SKM-1 treated with dmso at 0.1 percent for 144 hours (cell line): ENCODE results near the gene DHRS7B.
A peak's percentile ranks its signal among the peaks of the same experiment; 100 is the strongest.
"Not testable (repeated sequence)": the region's sequence is repeated elsewhere in the genome, so short reads cannot be mapped to it uniquely, and the experiment has no call there.

Experiments
- DNase-seq: peaks from one replicate; lab custom pipeline; 2025; ENCODE audit not compliant: unreplicated experiment; lab: John Stamatoyannopoulos, UW

DHRS7B gene, protein sequence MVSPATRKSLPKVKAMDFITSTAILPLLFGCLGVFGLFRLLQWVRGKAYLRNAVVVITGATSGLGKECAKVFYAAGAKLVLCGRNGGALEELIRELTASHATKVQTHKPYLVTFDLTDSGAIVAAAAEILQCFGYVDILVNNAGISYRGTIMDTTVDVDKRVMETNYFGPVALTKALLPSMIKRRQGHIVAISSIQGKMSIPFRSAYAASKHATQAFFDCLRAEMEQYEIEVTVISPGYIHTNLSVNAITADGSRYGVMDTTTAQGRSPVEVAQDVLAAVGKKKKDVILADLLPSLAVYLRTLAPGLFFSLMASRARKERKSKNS

DNA sequence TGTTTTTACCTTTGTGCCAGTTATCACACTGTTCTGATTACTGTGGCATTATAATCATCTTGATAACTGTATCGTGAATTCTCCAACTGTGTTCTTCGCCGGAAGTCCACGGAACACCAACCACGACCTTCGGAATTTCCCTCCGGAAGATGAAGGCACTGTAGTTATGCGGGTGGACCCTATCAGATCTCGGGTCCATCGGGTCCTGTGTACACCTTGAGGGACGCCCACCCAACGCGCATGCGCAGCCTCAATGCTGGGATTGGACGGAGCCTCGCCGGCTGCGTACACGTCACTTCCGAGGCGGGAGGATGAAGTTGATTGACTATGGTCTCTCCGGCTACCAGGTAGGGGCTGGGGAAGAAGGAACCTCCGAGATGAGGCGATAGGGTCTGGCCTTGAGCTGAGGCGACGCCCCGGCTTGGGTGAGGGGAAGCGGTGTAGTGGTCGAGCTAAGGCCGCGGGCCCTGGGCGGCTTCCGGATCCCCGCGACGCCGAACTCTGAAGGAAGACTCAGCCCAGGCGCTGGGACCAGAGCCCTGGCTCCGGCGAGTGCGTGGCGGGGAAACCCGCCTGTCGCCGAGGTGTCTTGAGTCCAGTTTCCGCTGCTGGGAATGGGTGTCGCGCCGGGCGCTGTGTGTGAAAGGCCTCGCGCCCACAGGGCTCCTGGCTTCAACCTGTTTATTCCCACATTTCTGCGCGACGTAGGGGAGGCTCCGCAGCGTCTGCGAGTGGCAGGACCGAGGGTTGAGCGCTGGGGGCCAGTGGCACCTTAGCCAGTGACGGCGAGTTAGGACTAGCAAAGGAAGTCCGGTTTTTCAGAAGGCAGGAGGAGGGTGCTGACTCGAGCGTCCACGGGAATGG is at the start of gene DHRS7B:
TSS of gene DHRS7B (plus strand) at position 320 of the 864 bp plus-strand sequence. CDS start at position 328, 8 bp downstream.
- peak; percentile 92 for DNase-seq

DNA sequence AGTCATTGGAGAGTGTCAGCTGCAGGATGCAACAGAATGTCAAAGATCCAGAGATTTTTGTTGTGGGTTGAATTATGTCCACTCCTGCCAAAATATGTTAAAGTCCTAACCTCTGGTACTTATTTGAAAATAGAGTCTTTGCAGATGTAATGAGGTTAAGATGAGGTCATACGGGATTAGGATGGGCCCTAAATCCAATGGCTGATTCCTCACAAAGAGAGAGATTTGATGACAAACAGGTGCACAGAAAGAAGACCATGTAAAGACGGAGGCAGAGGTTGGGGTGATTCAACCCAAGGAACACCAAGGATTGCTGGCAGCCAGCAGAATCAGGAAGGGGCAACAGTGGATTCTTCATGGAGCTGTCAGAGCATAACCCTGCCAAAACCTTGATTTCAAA is 49.5 kb upstream of the DHRS7B start:
- DNase-seq, result no peak

DNA sequence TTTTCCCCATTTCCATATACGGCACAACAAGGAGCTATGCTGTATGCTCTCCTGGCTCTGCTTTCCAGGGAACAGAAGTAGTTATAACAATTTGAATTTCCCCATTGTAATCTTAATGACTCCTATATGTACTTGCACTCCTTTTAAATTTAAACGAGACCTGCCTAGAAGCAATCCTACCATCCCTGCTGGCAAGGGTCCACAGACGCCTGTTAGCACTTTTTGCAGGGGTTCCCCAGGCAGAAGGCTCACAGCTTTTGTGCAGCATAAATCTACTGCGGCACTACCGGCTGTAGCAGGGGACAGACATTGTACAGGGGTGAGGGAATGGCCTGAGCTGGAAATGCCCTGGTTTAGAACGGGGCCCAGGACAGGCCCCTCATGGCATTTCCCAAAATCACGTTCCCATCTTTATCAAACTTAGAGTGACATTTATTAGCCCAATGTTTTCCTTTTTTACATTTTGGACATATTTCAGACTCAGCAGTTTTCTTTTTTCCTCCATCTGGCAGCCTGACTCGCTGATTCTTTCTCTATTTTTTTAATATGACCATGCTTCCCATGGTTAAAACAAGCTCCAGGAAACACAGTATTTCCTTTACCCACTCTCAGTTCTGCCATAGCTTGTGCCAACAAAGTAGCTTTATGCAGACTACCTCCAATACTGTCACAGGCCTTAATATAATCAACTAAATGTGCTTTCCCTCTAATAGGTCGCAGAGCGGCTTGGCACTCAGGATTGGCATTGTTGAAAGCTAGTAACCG is 48.6 kb upstream of the DHRS7B start:
- DNase-seq, result no peak

DNA sequence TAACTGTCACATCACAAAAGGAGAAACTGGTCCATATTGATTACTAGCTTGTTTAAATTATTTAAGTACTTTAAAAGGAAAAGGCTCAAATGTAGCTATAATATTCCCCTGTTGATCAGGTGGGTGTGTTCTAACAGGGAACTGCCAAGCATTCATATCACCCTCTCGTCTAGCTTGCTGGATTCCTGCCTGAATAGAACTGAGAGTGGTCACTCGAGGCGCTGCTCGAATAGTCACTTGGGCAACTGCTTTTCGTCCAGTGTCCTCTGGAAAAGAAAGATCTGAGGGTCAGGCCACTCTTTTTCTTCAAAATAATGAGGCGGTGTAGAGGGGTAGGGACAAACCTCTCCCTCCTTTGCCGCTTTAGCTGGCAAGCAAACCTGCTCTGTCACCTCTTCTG is 47.6 kb upstream of the DHRS7B start:
- no peak for DNase-seq

DNA sequence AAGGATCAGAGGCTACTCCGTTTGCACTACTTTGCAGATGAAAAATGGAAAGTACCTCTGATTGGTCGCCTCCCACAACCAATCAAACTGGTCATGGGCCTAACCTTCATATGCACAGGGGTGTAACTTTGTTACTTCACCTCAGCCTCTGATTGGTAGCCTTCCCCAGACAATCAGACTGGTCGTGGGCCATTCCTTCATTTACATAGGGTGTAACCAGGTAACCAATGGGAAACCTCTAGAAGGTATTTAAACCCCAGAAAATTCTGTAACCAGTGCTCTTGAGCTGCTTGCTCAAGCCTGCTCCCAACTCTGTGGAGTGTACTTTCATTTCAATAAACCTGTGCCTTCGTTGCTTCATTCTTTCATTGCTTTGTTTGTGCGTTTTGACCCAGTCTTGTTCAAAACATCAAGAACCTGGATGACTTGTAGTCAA is 44.7 kb upstream of the DHRS7B start:
- DNase-seq, result no peak

DNA sequence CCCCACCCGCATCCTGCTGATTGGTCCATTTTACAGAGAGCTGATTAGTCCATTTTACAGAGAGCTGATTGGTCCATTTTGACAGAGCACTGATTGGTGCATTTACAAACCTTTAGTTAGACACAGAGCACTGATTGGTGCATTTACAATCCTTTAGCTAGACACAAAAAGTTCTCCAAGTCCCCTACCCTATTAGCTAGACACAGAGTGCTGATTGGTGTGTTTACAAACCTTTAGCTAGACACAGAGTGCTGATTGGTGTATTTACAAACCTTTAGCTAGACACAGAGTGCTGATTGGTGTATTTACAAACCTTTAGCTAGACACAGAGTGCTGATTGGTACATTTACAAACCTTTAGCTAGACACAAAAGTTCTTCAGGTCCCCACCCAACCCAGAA is 41.5 kb upstream of the DHRS7B start:
- not testable (repeated sequence) for DNase-seq

DNA sequence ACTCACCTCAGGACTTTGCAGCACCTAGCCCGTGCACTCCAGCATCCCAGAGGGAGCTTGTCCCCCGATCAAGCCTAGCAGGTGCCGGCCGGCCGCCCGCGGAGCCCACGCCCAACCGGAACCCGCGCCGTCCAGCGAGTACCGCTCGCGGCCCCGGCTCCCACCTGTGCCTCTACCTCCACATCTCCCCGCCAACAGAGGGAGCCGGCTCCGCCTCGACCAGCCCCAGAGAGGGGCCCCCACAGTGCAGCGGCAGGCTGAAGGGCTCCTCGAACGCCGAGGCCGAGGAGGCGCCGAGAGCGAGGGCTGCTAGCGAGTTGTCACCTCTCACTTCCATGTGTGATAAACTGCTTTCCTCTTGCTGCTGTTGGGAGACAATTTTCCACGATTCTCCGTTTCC is 41.1 kb upstream of the DHRS7B start:
- no peak for DNase-seq

DNA sequence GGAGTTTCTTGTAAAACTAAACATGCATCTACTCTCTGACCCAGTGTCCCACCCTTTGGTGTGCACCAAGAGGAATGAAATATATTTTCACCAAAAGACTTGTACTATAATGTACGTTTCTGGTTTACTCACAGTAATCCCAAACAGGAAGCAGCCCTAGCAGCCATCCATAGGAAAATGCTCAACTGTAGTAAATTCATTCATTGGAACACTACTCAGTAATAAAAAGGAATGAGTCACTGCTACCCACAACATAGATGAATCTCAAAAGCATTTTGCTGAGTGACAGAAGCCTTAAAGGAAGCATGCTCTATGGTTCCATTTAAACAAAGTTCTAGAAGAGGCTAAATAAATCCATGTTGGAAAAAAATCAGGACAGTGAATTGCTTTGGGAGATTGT is 37.6 kb upstream of the DHRS7B start:
- no peak for DNase-seq

DNA sequence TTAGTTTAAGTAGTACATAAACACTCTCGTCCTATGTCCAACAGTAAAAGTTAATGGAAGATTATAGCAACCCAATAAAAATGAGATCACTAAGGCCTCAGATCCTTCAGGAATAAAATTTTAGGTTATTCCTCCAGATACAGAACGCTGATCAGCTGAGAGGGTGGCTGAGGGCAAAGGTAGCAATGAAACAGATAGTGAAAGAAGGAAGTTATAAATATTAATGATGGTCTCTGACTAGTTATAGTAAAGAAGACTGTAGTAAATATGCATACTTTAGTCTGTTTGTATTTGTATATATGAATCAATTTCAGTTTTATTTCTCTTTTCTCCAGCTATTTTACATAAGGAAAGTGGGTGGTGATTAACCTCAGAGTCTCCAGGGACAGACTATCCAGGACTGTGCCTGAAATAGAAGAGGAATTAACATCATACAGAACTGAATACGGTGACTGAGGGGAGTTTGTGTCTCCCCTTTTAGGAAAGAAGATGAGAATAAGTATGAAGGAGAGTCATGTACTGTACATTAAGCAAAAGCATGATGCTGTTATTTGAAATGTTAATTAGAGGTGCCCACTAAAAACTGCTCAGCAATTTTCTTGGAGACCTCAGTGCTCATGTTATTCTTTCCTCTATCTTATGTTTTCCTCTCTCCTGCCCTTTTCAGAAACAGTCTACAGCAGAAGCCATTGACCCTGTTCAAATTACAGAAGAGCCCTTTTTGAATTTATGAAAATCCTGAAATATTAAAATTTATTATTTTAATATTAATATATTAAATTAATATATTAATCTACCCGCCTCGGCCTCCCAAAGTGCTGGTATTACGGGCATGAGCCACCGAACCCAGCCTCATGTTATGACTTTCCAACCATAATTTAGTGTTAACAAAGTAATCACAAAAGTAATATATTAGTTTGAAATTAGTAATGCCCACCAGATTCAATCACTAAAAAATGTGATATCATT is 36.5 kb upstream of the DHRS7B start:
- DNase-seq, result no peak

DNA sequence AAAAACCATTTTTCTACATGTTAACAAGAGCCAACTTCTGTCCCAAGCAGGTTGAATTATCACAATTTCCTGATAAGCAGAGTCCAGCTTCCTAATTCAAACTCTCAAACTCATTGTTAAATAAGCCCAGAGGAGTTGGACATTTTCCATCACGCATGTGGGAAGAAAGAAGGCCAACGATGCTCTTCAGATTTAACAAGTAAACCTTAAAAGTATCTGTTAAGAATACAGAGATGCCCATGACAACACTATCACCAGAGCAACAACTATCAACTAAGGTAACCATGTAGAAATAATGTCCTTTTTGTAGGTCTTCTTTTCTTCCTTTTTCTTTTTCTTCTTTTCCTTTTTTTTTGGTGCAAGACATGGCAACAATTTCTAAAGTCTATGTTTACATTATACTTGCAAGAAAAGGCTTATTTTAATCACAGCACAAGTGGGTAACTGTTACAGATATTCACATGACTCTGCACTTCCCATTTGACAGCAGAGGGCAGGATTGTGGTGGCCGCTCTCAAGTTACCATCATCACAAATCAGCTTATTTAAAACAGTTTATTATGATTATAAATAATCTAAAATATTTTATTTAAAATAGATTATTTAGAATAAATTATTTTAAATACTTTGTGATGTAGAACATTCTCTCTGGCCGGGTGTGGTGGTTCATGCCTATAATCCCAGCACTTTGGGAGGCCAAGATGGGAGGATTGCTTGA is 35.7 kb upstream of the DHRS7B start:
- no peak for DNase-seq

DNA sequence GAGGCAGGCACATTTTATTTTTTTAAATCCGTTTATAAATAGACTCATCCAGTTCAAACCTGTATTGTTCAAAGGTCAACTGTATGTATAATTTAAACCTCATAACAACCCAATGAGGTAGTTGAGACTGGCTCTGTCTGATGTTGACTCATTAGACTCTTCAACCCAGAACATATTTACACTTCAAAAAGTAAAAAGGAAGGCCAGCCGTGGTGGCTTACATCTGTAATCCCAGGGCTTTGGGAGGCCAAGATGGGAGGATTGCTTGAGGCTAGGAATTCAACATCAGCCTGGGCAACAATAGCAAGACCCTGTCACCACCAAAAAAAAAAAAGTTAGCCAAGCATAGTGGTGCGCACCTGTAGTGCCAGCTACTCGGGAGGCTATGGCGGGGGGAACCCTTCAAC is 32.5 kb upstream of the DHRS7B start:
- DNase-seq, result no peak

DNA sequence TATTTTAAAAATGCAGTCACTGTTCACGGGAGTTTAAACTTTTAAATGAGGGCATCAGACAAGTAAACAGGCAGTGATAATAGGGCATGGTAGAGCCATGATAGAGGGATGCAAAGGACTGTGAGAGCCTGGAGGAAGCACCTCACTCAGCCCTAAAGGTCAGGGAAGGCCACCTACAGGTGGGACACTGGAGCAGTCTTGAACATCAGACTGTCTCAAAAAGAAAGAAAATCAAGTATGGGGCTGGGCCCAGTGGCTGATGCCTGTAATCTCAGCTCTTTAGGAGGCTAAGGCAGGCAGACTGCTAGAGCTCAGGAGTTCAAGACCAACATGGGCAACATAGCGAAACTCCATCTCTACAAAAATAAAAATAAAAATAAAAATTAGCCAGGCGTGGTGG is 31.0 kb upstream of the DHRS7B start:
- no peak for DNase-seq

DNA sequence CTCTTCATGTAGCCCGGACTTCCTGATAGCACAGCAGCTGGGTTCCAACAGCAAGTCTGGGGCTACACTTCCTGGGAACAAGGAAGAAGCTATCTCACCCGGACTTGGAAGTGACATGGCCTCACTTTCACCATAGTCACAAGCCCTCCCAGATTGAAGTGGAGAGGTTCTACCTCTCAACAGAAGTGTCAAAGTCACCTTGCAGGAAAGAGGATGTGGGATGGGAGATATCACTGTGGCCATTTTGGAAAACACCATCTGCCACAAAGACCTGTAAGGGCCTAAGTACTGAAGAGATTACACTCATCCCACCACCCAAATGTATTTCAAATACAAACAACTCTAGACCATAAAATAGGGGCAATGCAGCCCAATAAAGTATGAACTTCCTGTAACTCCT is 29.9 kb upstream of the DHRS7B start:
- DNase-seq, result no peak

DNA sequence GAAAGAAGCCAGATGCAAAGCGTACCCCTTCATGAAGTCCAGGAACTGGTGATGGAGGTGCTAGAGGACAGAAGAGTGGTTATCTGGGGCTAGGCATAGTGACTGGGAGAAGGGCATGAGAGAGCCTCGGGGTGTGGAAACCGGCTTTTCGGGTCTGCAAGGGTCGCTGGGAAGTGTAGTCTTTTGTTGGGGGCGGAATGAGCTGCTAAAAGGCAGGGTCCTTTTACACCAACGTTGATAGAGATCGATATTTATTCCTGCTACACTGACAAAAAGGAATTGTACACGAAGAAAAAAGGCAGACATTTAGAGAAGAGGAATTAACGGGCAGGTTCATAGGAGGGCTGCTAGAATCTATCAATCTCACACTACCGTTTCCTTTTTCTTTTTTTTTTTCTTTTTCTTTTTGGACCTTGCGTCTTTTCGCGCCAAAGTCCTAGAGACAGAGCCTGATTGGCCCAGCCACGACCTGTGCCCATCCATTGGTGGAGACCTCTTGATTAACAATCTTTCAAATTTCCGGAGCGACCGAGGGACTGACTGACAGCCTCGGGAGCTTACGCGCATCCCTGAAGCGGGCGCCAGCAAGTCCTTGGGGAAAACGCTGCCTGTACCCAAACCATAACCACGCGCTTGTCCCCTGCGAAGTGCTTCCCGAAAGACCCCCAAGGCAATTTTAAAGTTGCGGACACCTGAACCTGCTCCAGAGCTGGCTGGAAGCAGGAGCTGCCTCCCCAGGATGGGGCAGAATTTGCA is 27.7 kb upstream of the DHRS7B start:
- DNase-seq, result peak; percentile 86

DNA sequence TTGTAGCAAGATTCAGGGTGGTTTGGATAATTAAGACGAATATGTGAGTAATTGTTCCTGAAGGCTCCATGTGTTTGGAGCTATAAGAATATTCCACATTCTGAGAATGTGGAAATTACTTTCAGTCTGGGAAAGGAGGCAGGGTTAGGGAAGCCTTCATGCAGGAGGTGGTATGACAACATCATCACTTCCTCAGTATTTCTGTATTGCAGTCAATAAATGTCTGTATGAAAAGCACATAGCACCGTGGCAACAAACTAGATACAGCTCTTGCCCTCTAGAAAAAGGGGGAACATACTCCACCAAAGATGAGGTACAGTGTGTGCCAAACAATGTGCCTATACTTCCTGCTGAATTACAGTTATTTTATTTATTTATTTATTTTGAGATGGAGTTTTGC is 26.1 kb upstream of the DHRS7B start:
- no peak for DNase-seq

DNA sequence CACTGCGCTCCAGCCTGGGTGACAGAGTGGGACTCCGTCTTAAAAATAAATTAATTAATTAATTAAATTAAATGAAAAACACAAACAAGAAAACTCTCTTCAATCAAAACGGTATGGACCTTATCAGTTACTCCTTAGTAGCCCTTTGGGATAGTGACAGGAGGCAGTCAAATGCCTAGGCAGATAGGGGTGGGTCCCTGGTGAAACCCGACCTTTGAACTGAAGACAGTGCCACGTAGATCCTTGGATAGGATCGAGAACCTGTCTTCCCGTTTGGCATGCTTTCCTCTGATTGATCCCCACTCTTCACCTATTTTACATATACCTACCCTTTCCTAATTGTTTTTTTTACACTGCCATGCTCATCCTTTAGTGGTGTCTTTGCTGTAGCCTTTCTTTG is 22.2 kb upstream of the DHRS7B start:
- no peak for DNase-seq

DNA sequence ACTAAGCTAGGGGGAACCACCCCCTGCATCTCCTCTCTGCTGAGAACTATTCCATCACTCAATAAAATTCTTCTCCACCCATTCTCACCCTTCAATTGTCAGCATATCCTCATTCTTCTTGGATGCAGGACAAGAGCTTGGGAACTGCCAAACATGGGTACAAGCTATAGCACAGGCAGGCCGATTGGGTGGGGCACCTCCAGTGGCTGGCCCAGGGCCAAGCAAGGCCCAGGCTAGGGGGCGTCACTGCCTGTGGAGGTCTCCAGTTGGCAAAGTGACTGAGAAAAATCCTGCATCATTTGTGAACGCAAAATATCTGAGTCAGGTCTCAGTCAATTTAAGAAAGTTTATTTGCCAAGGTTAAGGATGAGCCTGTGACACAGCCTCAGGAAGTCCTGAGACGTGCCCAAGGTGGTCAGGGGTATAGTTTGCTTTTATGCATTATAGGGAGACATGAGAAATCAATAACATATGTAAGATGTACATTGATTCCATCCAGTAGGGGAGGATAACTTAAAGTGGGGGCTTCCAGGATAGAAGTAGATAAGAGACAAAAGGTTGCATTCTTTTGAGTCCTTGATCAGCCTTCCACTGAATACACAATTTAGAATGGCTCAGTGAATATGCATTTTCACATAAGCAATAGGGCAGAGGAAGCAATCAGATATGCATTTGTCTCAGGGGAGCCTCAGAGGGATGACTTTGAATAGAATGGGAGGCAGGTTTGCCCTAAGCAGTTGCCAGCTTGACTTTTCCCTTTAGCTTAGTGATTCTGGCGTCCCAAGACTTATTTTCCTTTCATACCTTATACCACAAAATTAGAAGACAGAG is 21.5 kb upstream of the DHRS7B start:
- no peak for DNase-seq

DNA sequence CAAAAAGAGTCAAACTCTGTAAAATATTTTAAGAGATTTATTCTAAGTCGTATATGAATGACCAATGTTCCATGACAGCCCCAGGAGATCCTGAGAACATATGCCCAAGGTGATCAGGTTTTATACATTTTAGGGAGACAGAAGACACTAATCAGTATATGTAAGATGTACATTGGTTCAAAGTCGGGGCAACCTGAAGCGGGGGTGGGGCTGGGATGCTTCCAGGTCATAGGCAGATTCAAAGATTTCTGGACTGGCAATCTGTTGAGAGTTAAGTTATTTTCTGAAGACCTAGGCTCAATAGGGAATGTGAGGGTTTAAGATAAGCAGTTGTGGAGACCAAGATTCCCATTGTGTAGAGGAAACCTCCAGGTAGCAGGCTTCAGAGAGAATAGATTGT is 20.4 kb upstream of the DHRS7B start:
- DNase-seq, result no peak
